Tibial nerve (tissue), 4 donors: Measurements from ENCODE around the gene BRI3. TPM values are rescaled to one million over a fixed set of nuclear protein-coding genes. Genes with fewer than 3 reads are reported as not detected.
A peak's percentile ranks its signal among the peaks of the same experiment; 100 is the strongest.

Source experiments
- DNase-seq, 2 donors: peaks; one replicate each; pipeline ENCODE4 v3.0.0-alpha.2; 2019; ENCODE audit warnings: low spot score in 2 of 2
- H3K27ac ChIP-seq, 4 donors: fragments of 200-600 bp; sonication (generic) in 3 of 4; one replicate each; pipeline ENCODE4 v1.5.1; 2017 to 2019; ENCODE audit warnings: mild to moderate bottlenecking in 1 of 4
- H3K27me3 ChIP-seq, 2 donors: fragments of 200-600 bp; sonication (generic) in 1 of 2; one replicate each; pipeline versions ENCODE4 v1.5.1 to v1.6.0; 2017 to 2019
- H3K36me3 ChIP-seq, 3 donors: fragments of 200-600 bp; sonication (generic); one replicate each; pipeline ENCODE4 v1.5.1; 2018 to 2019
- H3K4me1 ChIP-seq, 4 donors: fragments of 200-600 bp; sonication (generic) in 3 of 4; one replicate each; pipeline ENCODE4 v1.5.1; 2017 to 2019
- H3K4me3 ChIP-seq, 4 donors: fragments of 200-600 bp; sonication (generic) in 3 of 4; one replicate each; pipeline ENCODE4 v1.5.1; 2017 to 2019; ENCODE audit warnings: mild to moderate bottlenecking in 1 of 4, moderate library complexity in 1 of 4
- H3K9me3 ChIP-seq, 4 donors: fragments of 200-600 bp; sonication (generic) in 3 of 4; one replicate each; pipeline ENCODE4 v1.5.1; 2017 to 2019
- EP300 ChIP-seq, 2 donors: sonication (generic); formaldehyde crosslinking; IDR thresholded peaks; one replicate each; pipeline ENCODE4 v1.6.1; 2017; ENCODE audit warnings: antibody characterized with exemption in 2 of 2, mild to moderate bottlenecking in 1 of 2
- POLR2A ChIP-seq, 2 donors: fragments of 450-650 bp; IDR thresholded peaks; one replicate each; pipeline ENCODE4 v1.6.1; 2017; ENCODE audit warnings: antibody characterized with exemption in 2 of 2, mild to moderate bottlenecking in 2 of 2, moderate library complexity in 2 of 2
- WGBS, 2 donors: methylation state at CpG; one replicate each; pipeline ENCODE4 v1.1.5; 2018; 5-methylcytosine and 5-hydroxymethylcytosine counted together
- total RNA-seq, 4 donors: library from RNA; depleted of rRNA; stranded (reverse); fragments of >200 nt; gene quantifications; one replicate each; pipeline ENCODE4 v1.1.0, GENCODE V29; 2016
- TF ChIP-seq, protein P1 (sequence below), 5 experiments: fragments of 200-600 bp in 3 of 5; fragments of 450-650 bp in 2 of 5; sonication (generic) in 3 of 5; IDR thresholded peaks; one replicate each; pipeline ENCODE4 v1.5.1; 2016 to 2019; ENCODE audit warnings: antibody characterized with exemption in 5 of 5, mild to moderate bottlenecking in 3 of 5, moderate library complexity in 2 of 5

Gene BRI3
- total RNA-seq: 10 to 100 TPM; 33.5 to 69.0 (median 44.3) TPM

GRCh38 chr7:98280791-98281756, at the start of gene BRI3:
BRI3 (plus strand) TSS chr7:98281686; CDS start chr7:98281796, 110 bp downstream.
- Histone ChIP-seq H3K27ac (peak within 1 kb of the TSS; percentile 96 to 99 (median 99)), H3K9me3 (no peaks in the 10 kb centered on the region), H3K27me3 (no peaks in the 10 kb centered on the region), H3K36me3 (peaks cover 0 to 7% (median 0%) of the 10 kb centered on the region in 3 donors), H3K4me3 (peak within 1 kb of the TSS; percentile 77 to 100 (median 96)), H3K4me1 (peaks cover 0 to 45% (median 35%) of the 10 kb centered on the region in 4 donors)
- TF ChIP-seq EP300 (IDR thresholded peaks at IDR 0.05) (peak in 1 of 2 donors; percentile 90), POLR2A (IDR thresholded peaks at IDR 0.05) (peak; percentile 69 to 74)
- TF ChIP-seq, protein P1, sequence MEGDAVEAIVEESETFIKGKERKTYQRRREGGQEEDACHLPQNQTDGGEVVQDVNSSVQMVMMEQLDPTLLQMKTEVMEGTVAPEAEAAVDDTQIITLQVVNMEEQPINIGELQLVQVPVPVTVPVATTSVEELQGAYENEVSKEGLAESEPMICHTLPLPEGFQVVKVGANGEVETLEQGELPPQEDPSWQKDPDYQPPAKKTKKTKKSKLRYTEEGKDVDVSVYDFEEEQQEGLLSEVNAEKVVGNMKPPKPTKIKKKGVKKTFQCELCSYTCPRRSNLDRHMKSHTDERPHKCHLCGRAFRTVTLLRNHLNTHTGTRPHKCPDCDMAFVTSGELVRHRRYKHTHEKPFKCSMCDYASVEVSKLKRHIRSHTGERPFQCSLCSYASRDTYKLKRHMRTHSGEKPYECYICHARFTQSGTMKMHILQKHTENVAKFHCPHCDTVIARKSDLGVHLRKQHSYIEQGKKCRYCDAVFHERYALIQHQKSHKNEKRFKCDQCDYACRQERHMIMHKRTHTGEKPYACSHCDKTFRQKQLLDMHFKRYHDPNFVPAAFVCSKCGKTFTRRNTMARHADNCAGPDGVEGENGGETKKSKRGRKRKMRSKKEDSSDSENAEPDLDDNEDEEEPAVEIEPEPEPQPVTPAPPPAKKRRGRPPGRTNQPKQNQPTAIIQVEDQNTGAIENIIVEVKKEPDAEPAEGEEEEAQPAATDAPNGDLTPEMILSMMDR (IDR thresholded peaks at IDR 0.05): no peak
- WGBS, 2 donors: 0% methylated on average over 23 to 37 of the region's 92 CpGs
- DNase-seq: peak; percentile 89 to 94

DNA sequence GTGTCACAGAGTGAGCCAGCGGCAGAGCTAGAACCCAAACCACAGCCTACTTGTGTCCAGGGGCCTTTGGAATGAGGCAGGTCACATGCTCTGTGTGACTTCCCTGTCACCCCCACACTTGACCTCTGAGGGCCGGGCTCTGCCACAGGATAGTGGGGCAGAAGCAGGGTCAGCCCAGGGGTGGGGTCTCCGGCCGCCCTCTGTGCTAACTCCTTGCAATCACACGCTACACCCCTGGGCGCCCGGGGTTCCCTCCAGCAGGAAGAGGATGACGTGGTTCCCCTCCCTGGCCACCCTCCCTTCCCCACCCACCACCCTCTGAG, 49.3 kb upstream of the BRI3 start:
- no peak for DNase-seq

DNA sequence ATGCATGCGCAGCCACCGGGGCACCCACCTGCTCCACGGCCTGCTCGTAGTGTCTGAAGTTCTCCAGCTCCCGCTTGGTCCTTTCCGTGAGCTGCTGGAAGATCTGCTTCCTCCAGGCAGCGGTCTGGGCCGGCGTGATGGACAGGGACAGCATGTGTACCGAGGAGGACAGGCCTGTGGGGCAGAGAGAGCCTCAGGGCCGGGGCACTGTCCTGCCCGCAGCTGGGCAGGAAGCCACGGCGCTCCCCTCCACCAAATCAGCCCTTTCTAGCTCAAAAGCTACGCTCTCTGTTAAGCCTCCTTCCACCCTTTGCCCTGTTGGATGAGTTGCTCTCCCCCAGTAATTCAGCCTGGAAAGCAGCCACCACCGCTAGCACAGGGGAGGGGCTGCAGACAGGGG, 48.7 kb upstream of the BRI3 start:
- Histone ChIP-seq H3K27me3 (no peaks in the 10 kb centered on the region), H3K9me3 (no peaks in the 10 kb centered on the region), H3K36me3 (peaks cover 0 to 96% (median 1%) of the 10 kb centered on the region in 3 donors), H3K27ac (no peak overlapping the region), H3K4me1 (no peaks in the 10 kb centered on the region), H3K4me3 (no peak overlapping the region)
- no peak for DNase-seq
- WGBS, 2 donors: 80 to 92% methylated on average over 10 to 16 of the region's 16 CpGs
- TF ChIP-seq, protein P1 (IDR thresholded peaks at IDR 0.05): no peak
- no peak for TF ChIP-seq EP300 (IDR thresholded peaks at IDR 0.05)
- TF ChIP-seq POLR2A (IDR thresholded peaks at IDR 0.05): no peak

More for the DNA sequence above, 49.3 kb upstream of the BRI3 start:
- H3K9me3 ChIP-seq: no peaks in the 10 kb centered on the region
- H3K36me3 ChIP-seq: peaks cover 0 to 96% (median 0%) of the 10 kb centered on the region in 3 donors
- no peak overlapping the region for H3K4me3 ChIP-seq
- no peak overlapping the region for H3K27ac ChIP-seq
- no peaks in the 10 kb centered on the region for H3K4me1 ChIP-seq
- 83 to 89% methylated on average over 8 of the region's 8 CpGs for WGBS, 2 donors
- no peaks in the 10 kb centered on the region for H3K27me3 ChIP-seq
- TF ChIP-seq EP300 (IDR thresholded peaks at IDR 0.05) (no peak), POLR2A (IDR thresholded peaks at IDR 0.05) (no peak)
- TF ChIP-seq, protein P1 (IDR thresholded peaks at IDR 0.05): no peak

GRCh38 chr7:98233219-98234070, 48.0 kb upstream of the BRI3 start:
- H3K27me3 ChIP-seq: no peaks in the 10 kb centered on the region
- peaks cover 0 to 96% (median 8%) of the 10 kb centered on the region in 3 donors for H3K36me3 ChIP-seq
- TF ChIP-seq, protein P1 (IDR thresholded peaks at IDR 0.05): no peak
- TF ChIP-seq EP300 (IDR thresholded peaks at IDR 0.05) (no peak), POLR2A (IDR thresholded peaks at IDR 0.05) (no peak)
- H3K4me1 ChIP-seq: no peaks in the 10 kb centered on the region
- H3K9me3 ChIP-seq: no peaks in the 10 kb centered on the region
- WGBS, 2 donors: 88 to 93% methylated on average over 17 to 22 of the region's 32 CpGs
- H3K27ac ChIP-seq: no peak overlapping the region
- no peak for DNase-seq
- H3K4me3 ChIP-seq: no peak overlapping the region
